Measurements from ENCODE around the gene TENM4.

GRCh38 chr11:79273781-79274180 is 167.0 kb downstream of the TENM4 start:
- TF ChIP-seq PBX3 (IDR thresholded peaks at IDR 0.05; ENCODE audit: insufficient replicate concordance, low read depth, low read length) (no peak), REST (IDR thresholded peaks at IDR 0.05; ENCODE audit: low read depth, low read length) (no peak), TCF12 (IDR thresholded peaks at IDR 0.05; ENCODE audit: low read depth, low read length) (no peak), CTCF (IDR thresholded peaks at IDR 0.05 in 2 of 3, conservative IDR thresholded peaks at IDR 0.05 in 1 of 3; ENCODE audit: control insufficient read depth in 2 of 3, extremely low read depth in 1 of 3, insufficient read depth in 1 of 3, low read depth in 3 of 3, low read length in 3 of 3) (no peak), LARP7 (IDR thresholded peaks at IDR 0.05) (no peak), ZBTB40 (IDR thresholded peaks at IDR 0.05; ENCODE audit: borderline replicate concordance) (no peak)
